Measurements from ENCODE around the gene PPA1. TPM values are rescaled to one million over a fixed set of nuclear protein-coding genes. Genes with fewer than 3 reads are reported as not detected.

The PPA1 gene
- 191 and 270 TPM in 2 replicates for total RNA-seq

DNA sequence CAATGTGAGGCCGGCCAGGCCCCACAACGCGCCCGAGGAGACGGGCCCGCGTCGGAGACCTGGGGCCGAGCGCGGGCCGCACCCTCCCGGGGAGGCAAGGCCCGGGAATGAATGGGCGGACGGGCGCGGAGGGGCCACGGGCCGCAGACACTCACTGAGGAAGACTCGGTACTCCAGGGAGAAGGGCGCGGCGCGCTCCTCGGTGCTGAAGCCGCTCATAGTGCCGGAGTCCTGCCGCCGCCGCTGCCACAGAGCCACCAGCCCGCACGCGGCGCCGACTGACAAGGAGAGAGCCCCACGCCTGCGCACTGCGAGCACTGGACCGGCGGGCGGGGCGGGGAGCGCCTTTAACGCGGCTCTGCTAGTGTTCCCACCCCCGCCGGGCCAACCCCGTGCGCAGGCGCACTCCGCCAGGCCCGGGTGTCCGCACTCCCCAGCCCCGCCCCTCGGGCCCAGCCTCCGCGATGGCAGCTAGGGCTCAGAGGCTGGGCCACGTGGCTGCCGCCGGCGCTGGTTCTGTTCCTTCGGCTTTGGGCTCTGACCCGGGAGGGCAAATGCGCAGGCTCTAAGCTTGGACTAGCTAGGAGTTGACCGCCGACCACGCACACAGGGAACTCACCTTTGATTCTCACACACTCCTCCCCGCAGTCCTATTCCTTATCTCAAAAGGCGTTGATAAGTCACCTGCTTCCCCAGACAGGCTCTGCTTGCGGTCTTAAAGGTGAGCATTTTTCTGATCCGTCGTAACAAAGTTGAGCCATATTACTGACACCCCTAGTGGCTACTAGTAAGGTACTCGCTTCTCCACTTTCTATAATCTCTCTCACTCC lies at the start of gene PPA1:
Gene PPA1 (minus strand): TSS at position 321 of the 830 bp plus-strand sequence. CDS start 102 bp downstream, at position 219.

Other genes with a start within 250 kb of the PPA1 start
- 5.8 and 9.2 TPM in 2 replicates for gene MACROH2A2, start 180.6 kb downstream of the PPA1 start, total RNA-seq
- gene AIFM2, start 100.6 kb downstream of the PPA1 start, total RNA-seq = 8.4 and 9.1 TPM in 2 replicates
- gene TYSND1, start 86.7 kb downstream of the PPA1 start, total RNA-seq = 6.4 and 8.4 TPM in 2 replicates
- 317 and 382 TPM in 2 replicates for gene SAR1A, start 62.9 kb downstream of the PPA1 start, total RNA-seq
- gene NPFFR1, start 50.6 kb upstream of the PPA1 start, total RNA-seq = under 0.01 TPM in 1 of 2 replicates, not detected in the other
- 3.1 and 5.2 TPM in 2 replicates for gene LRRC20, start 149.2 kb upstream of the PPA1 start, total RNA-seq
- 14.4 and 20.4 TPM in 2 replicates for gene EIF4EBP2, start 170.7 kb upstream of the PPA1 start, total RNA-seq
- gene NODAL, start 208.3 kb upstream of the PPA1 start, total RNA-seq = not detected in 2 replicates
- gene PALD1, start 245.3 kb upstream of the PPA1 start, total RNA-seq = under 0.01 and 0.37 TPM in 2 replicates